Left ventricle myocardium inferior (tissue), 1 donor: Measurements from ENCODE around the gene PLD4. TPM values are rescaled to one million over a fixed set of nuclear protein-coding genes. Genes with fewer than 3 reads are reported as not detected.

Experiments used
- DNase-seq: peaks from one replicate; pipeline ENCODE4 v3.0.0-alpha.2; 2020
- H3K27ac ChIP-seq: fragments of 200-600 bp; replicated peaks from 2 replicates; pipeline ENCODE4 v1.8.0; 2021
- H3K27me3 ChIP-seq: fragments of 200-600 bp; 2 replicates; pipeline ENCODE4 v1.8.0; 2021; ENCODE audit warnings: low read depth
- H3K36me3 ChIP-seq: fragments of 200-600 bp; 2 replicates; pipeline ENCODE4 v1.8.0; 2021
- H3K4me1 ChIP-seq: fragments of 200-600 bp; 2 replicates; pipeline ENCODE4 v1.8.0; 2021
- H3K4me3 ChIP-seq: fragments of 200-600 bp; 2 replicates; pipeline ENCODE4 v1.8.0; 2021; ENCODE audit warnings: mild to moderate bottlenecking, moderate library complexity
- H3K9me3 ChIP-seq: fragments of 200-600 bp; replicated peaks from 2 replicates; pipeline ENCODE4 v1.8.0; 2021
- CTCF ChIP-seq: fragments of 200-600 bp; IDR thresholded peaks from 2 replicates; pipeline ENCODE4 v1.8.0; 2021; ENCODE audit warnings: antibody characterized with exemption, mild to moderate bottlenecking, borderline replicate concordance
- intact Hi-C: fragments of 100-400 bp; cut with micrococcal nuclease; formaldehyde crosslinking; loops from one replicate; pipeline ENCODE4 v1.11.0; 2022
- total RNA-seq: library from RNA; stranded (reverse); fragmentation: NEBNext Ultra II Directional; extraction: Animal tissue kit (Norgen Biotek cat#: 25700); gene quantifications from one replicate; pipeline ENCODE4 v1.2.1, GENCODE V29; 2021
- donor health status: DM: no; HTN: yes; CAD: no; lungs with severe emphysema.

PLD4 gene
- total RNA-seq, 1 donor from 2014 or later, result 0.44 TPM

- H3K9me3 ChIP-seq, result no peaks in the 10 kb centered on the region
- peaks cover 77% of the 10 kb centered on the region for H3K27me3 ChIP-seq
- H3K4me1 ChIP-seq, result peaks cover 21% of the 10 kb centered on the region
- no peaks in the 10 kb centered on the region for H3K36me3 ChIP-seq
- no peak overlapping the region for H3K27ac ChIP-seq
- H3K4me3 ChIP-seq, result no peak overlapping the region
- intact Hi-C loops, result no loop called here
- no peak for TF ChIP-seq CTCF
- no peak for DNase-seq
These were observed 11.3 kb downstream of the PLD4 start for GRCh38 chr14:104935955-104936354.

- peak; percentile 9 for DNase-seq
- TF ChIP-seq CTCF, result no peak
- Histone ChIP-seq H3K4me3 (no peak overlapping the region), H3K4me1 (peaks cover 21% of the 10 kb centered on the region), H3K36me3 (no peaks in the 10 kb centered on the region), H3K9me3 (no peaks in the 10 kb centered on the region), H3K27ac (no peak overlapping the region), H3K27me3 (peaks cover 71% of the 10 kb centered on the region)
- intact Hi-C loops, result no loop called here
These were observed 11.9 kb downstream of the PLD4 start for GRCh38 chr14:104936361-104937155.

- peaks cover 65% of the 10 kb centered on the region for H3K27me3 ChIP-seq
- no peak overlapping the region for H3K27ac ChIP-seq
- TF ChIP-seq CTCF, result no peak
- no peak for DNase-seq
- H3K36me3 ChIP-seq, result no peaks in the 10 kb centered on the region
- H3K4me3 ChIP-seq, result no peak overlapping the region
- intact Hi-C loops, result no loop called here
- H3K4me1 ChIP-seq, result peaks cover 15% of the 10 kb centered on the region
- no peaks in the 10 kb centered on the region for H3K9me3 ChIP-seq
These were observed 12.5 kb downstream of the PLD4 start for GRCh38 chr14:104937161-104937560.

- TF ChIP-seq CTCF, result no peak
- Histone ChIP-seq H3K9me3 (no peaks in the 10 kb centered on the region), H3K27ac (no peak overlapping the region), H3K4me3 (no peak overlapping the region), H3K36me3 (no peaks in the 10 kb centered on the region), H3K27me3 (peaks cover 62% of the 10 kb centered on the region), H3K4me1 (peaks cover 8% of the 10 kb centered on the region)
- intact Hi-C loops, result no loop called here
- no peak for DNase-seq
These were observed 13.2 kb downstream of the PLD4 start for GRCh38 chr14:104937694-104938365.

- intact Hi-C loops, result no loop called here
- DNase-seq, result no peak
- no peak overlapping the region for H3K4me3 ChIP-seq
- H3K4me1 ChIP-seq, result peaks cover 4% of the 10 kb centered on the region
- no peaks in the 10 kb centered on the region for H3K9me3 ChIP-seq
- no peaks in the 10 kb centered on the region for H3K36me3 ChIP-seq
- peaks cover 61% of the 10 kb centered on the region for H3K27me3 ChIP-seq
- TF ChIP-seq CTCF, result no peak
- no peak overlapping the region for H3K27ac ChIP-seq
These were observed 13.8 kb downstream of the PLD4 start for GRCh38 chr14:104938436-104938835.
